Endothelial cell (in vitro differentiated cells): ENCODE measurements around the gene SCIN. TPM values are rescaled to one million over a fixed set of nuclear protein-coding genes. Genes with fewer than 3 reads are reported as not detected.

Experiments
- DNase-seq: peaks from one replicate; pipeline ENCODE4 v3.0.0; 2021; ENCODE audit warnings: low spot score
- H3K27ac Mint-ChIP-seq: one replicate; pipeline ENCODE4 v1.8.0; 2021; ENCODE audit warnings: mixed read lengths, inconsistent platforms; ENCODE audit not compliant: unreplicated experiment
- H3K27me3 Mint-ChIP-seq: one replicate; pipeline ENCODE4 v1.8.0; 2021; ENCODE audit warnings: mild to moderate bottlenecking, moderate library complexity, mixed read lengths, inconsistent platforms; ENCODE audit not compliant: unreplicated experiment
- H3K36me3 Mint-ChIP-seq: one replicate; pipeline ENCODE4 v1.8.0; 2021; ENCODE audit warnings: mild to moderate bottlenecking, low read depth, mixed read lengths, inconsistent platforms; ENCODE audit not compliant: unreplicated experiment
- H3K4me1 Mint-ChIP-seq: one replicate; pipeline ENCODE4 v1.8.0; 2021; ENCODE audit warnings: mild to moderate bottlenecking, mixed read lengths, inconsistent platforms; ENCODE audit not compliant: unreplicated experiment
- H3K4me3 Mint-ChIP-seq: one replicate; pipeline ENCODE4 v1.8.0; 2021; ENCODE audit warnings: mild to moderate bottlenecking, mixed read lengths, inconsistent platforms; ENCODE audit not compliant: unreplicated experiment
- H3K9me3 Mint-ChIP-seq: one replicate; pipeline ENCODE4 v1.8.0; 2021; ENCODE audit warnings: mixed read lengths, inconsistent platforms; ENCODE audit not compliant: unreplicated experiment
- total RNA-seq: library from RNA; stranded (reverse); fragmentation: NEBNext Ultra II Directional; extraction: Animal tissue kit (Norgen Biotek cat#: 25700); gene quantifications from one replicate; pipeline ENCODE4 v1.2.1, GENCODE V29; 2021; ENCODE audit not compliant: unreplicated experiment
- TF ChIP-seq, protein P1 (sequence below): fragments of 200-600 bp; sonication (generic); IDR thresholded peaks from one replicate; pipeline ENCODE4 v1.5.0; 2021; ENCODE audit warnings: antibody characterized with exemption; ENCODE audit not compliant: unreplicated experiment

The SCIN gene
- total RNA-seq, 1 donor from 2014 or later = 8.2 TPM

DNA sequence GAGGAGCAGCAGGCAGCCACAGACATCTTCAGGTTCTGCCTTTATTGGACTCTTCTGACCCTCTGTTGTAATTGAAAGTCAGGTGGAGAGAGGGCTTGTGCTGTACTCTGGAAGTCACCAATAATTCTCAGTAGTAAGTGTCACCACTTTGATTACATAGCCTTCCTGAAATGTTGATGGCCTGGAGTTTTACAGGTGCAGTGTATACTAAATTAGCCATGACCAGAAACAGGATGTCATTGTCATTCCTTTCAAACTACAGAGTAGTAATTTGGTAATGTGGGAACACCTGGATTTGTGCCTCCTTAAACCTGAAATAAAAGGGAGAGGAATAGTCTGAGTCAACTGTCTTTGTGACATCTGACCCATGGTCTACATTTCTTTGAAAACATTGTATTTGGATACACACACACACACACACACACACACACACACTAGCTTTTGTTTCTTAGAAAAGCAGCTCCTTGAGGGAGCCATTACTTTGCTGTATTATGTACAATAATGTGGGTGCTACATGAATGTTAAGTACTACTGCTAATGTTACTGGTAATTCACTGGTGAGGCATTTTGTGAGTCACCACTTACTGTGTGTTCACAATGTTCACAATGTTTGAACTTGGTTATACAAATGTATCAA, 136.5 kb downstream of the SCIN start:
- DNase-seq = no peak
- Mint-ChIP-seq H3K9me3 (no peaks in the 10 kb centered on the region), H3K27ac (no peak overlapping the region), H3K27me3 (no peaks in the 10 kb centered on the region), H3K4me1 (no peaks in the 10 kb centered on the region), H3K4me3 (no peak overlapping the region), H3K36me3 (no peaks in the 10 kb centered on the region)
- TF ChIP-seq, protein P1, sequence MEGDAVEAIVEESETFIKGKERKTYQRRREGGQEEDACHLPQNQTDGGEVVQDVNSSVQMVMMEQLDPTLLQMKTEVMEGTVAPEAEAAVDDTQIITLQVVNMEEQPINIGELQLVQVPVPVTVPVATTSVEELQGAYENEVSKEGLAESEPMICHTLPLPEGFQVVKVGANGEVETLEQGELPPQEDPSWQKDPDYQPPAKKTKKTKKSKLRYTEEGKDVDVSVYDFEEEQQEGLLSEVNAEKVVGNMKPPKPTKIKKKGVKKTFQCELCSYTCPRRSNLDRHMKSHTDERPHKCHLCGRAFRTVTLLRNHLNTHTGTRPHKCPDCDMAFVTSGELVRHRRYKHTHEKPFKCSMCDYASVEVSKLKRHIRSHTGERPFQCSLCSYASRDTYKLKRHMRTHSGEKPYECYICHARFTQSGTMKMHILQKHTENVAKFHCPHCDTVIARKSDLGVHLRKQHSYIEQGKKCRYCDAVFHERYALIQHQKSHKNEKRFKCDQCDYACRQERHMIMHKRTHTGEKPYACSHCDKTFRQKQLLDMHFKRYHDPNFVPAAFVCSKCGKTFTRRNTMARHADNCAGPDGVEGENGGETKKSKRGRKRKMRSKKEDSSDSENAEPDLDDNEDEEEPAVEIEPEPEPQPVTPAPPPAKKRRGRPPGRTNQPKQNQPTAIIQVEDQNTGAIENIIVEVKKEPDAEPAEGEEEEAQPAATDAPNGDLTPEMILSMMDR = no peak

DNA sequence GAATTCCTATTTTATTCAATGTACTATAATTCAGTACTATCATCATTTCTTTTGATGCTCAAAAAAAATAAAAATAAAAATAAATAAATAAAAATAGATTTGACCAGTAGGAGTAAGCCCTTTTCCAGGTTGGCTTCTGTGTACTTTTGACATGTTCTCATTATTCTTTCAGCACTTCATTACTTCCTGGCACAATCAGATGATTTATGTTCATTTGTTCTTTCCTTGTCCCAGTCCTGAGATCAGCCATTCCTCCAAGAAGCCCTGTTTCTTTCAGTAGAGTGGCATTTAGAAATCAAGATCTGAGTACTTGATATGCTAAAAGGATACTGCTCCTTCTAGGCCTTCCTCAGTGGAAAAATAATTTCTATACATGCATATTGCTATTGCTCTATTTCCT, 137.8 kb downstream of the SCIN start:
- H3K36me3 Mint-ChIP-seq = no peaks in the 10 kb centered on the region
- H3K4me1 Mint-ChIP-seq = peaks cover 8% of the 10 kb centered on the region
- no peaks in the 10 kb centered on the region for H3K27me3 Mint-ChIP-seq
- TF ChIP-seq, protein P1 = no peak
- no peak overlapping the region for H3K27ac Mint-ChIP-seq
- DNase-seq = no peak
- H3K4me3 Mint-ChIP-seq = no peak overlapping the region
- no peaks in the 10 kb centered on the region for H3K9me3 Mint-ChIP-seq

Other genes with a start within 250 kb of the SCIN start
- gene VWDE, start 166.9 kb upstream of the SCIN start, total RNA-seq = 3.2 TPM
- 41.2 TPM for gene ARL4A, start 116.9 kb downstream of the SCIN start, total RNA-seq